ENCODE measurements around the gene SMYD5. TPM values are rescaled to one million over a fixed set of nuclear protein-coding genes. Genes with fewer than 3 reads are reported as not detected.

The SMYD5 gene
- total and polyA plus RNA-seq, 9 of the 15 experiments (the other 6 are each of a cell fraction or from before 2014, with no cell fraction given): 11.4 to 56.8 (median 32.0) TPM

DNA sequence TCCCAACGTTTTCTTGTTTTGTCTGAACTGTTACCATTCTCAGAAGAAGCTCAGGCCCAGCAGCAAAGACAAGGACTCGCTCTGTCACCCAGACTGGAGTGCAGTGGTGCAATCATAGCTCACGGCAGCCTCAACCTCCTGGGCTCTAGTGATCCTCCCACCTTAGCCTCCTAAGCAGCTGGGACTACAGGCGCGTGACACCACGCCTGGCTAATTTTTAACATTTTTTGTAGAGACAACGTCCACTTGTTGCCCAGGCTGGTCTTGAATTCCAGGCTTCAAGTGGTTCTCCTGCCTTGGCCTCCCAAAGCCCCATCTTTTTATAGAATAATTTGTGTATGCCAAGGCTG lies 2.0 kb upstream of the SMYD5 start (continued):
- TF ChIP-seq, protein P1, sequence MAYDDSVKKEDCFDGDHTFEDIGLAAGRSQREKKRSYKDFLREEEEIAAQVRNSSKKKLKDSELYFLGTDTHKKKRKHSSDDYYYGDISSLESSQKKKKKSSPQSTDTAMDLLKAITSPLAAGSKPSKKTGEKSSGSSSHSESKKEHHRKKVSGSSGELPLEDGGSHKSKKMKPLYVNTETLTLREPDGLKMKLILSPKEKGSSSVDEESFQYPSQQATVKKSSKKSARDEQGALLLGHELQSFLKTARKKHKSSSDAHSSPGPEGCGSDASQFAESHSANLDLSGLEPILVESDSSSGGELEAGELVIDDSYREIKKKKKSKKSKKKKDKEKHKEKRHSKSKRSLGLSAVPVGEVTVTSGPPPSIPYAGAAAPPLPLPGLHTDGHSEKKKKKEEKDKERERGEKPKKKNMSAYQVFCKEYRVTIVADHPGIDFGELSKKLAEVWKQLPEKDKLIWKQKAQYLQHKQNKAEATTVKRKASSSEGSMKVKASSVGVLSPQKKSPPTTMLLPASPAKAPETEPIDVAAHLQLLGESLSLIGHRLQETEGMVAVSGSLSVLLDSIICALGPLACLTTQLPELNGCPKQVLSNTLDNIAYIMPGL (CRISPR knock-in tag; IDR thresholded peaks at IDR 0.05): no peak
- TF ChIP-seq, protein P2, sequence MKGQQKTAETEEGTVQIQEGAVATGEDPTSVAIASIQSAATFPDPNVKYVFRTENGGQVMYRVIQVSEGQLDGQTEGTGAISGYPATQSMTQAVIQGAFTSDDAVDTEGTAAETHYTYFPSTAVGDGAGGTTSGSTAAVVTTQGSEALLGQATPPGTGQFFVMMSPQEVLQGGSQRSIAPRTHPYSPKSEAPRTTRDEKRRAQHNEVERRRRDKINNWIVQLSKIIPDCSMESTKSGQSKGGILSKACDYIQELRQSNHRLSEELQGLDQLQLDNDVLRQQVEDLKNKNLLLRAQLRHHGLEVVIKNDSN (CRISPR knock-in tag; IDR thresholded peaks at IDR 0.05): no peak
- TF ChIP-seq, protein P3, sequence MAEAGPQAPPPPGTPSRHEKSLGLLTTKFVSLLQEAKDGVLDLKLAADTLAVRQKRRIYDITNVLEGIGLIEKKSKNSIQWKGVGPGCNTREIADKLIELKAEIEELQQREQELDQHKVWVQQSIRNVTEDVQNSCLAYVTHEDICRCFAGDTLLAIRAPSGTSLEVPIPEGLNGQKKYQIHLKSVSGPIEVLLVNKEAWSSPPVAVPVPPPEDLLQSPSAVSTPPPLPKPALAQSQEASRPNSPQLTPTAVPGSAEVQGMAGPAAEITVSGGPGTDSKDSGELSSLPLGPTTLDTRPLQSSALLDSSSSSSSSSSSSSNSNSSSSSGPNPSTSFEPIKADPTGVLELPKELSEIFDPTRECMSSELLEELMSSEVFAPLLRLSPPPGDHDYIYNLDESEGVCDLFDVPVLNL (CRISPR knock-in tag; IDR thresholded peaks at IDR 0.05; ENCODE audit: low read depth): no peak
- no peak for TF ChIP-seq HMG20A (CRISPR knock-in tag; conservative IDR thresholded peaks at IDR 0.05)
- TF ChIP-seq ZNF165 (CRISPR knock-in tag; IDR thresholded peaks at IDR 0.05; ENCODE audit: borderline replicate concordance): no peak
- TF ChIP-seq FOXM1 (IDR thresholded peaks at IDR 0.05; ENCODE audit: low read depth): no peak
- no peak for TF ChIP-seq FOXM1 (CRISPR knock-in tag; IDR thresholded peaks at IDR 0.05; ENCODE audit: low read depth)

Measured in K562 (cell line).